GM12801 (cell line): ENCODE data around the gene CXCL17.
A peak's percentile ranks its signal among the peaks of the same experiment; 100 is the strongest.

Experiments used
- CTCF ChIP-seq: IDR thresholded peaks from one replicate; pipeline ENCODE4 v1.5.1; 2011; ENCODE audit warnings: control low read depth; ENCODE audit not compliant: insufficient read length; ENCODE audit errors: extremely low read depth

Gene CXCL17

DNA sequence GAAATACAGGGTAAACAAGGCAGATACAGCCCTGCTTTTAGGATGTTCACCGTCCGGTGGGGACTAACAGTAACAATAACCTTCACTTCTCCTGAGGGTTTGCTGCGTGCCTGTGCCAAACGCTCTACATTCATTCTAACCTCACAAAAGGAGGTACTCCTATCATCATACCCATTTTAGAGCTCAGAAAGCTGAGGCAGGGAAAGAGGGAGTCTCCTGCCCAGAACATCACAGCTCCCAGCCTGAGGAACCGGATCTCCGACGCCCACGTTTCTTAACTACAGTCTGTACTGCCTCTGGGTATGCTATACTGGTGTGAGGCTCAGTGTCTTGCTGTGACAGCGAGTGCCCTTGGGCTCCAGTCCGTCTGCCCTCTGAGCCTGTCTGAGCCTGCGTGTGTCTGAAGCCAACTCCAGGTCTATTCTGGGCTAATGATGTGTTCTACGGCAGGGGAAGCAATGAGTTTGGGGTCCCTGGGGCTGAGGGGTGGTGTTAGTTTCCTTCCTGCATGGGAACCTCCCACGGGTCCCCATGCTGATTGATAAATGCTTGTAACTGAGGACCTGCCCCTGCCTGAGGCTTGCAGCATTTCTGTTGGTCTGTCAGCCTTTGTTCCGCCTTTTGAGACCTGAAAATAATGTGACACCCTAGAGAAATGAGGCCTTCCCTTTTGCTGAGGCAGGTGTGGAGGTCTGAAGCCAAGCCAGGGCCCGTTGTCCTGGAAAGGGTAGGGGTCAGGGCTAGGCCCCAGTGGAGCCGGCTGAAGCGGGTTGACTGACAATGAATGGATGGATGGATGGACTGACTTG lies 20.4 kb downstream of the CXCL17 start:
- no peak for TF ChIP-seq CTCF

- TF ChIP-seq CTCF: no peak
Observed at GRCh38 chr19:42421591-42422031, 21.1 kb downstream of the CXCL17 start.

- no peak for TF ChIP-seq CTCF
Observed at GRCh38 chr19:42421101-42421500, 21.6 kb downstream of the CXCL17 start.

- peak; percentile 61 for TF ChIP-seq CTCF
Observed at GRCh38 chr19:42420055-42420544, 22.6 kb downstream of the CXCL17 start.

GRCh38 chr19:42419309-42419708 lies 23.4 kb downstream of the CXCL17 start:
- no peak for TF ChIP-seq CTCF

- no peak for TF ChIP-seq CTCF
Observed at GRCh38 chr19:42412661-42413076, 30.1 kb downstream of the CXCL17 start.

DNA sequence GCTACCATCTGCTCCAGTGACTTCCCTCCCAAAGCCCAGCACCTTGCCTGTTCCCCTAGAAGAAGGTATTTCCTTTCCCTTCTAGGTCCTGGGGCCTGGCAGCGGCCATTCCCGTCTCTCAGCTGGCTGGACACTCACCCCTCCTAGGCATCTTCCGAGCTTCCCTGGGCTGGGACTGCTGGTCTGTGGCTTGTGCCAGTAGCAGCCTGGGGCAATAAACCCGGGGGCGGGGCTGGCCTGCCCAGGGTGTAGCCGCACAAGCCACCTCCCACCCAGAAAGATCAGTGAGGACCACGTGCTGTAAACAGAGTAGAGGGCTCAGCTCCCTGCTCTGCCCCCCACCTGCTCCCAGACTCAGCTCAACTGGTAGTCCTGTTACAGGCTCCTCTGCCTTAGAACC lies 30.5 kb downstream of the CXCL17 start:
- no peak for TF ChIP-seq CTCF
